AG04450 (cell line): ENCODE data around the gene SOCS2. TPM values are rescaled to one million over a fixed set of nuclear protein-coding genes. Genes with fewer than 3 reads are reported as not detected.
A peak's percentile ranks its signal among the peaks of the same experiment; 100 is the strongest.

ENCODE experiments used
- CTCF ChIA-PET: fragments of 300-600, 350-600 bp; formaldehyde crosslinking; extraction: SDS; loops from one replicate; lab custom pipeline; 2022; ENCODE audit warnings: antibody characterized with exemption, inconsistent platforms; lab: Charles Lee
- POLR2A ChIA-PET: fragments of 350-600 bp; formaldehyde crosslinking; extraction: SDS; loops from one replicate; lab custom pipeline; 2021; ENCODE audit warnings: antibody characterized with exemption, inconsistent platforms; lab: Yijun Ruan, JAX
- DNase-seq: peaks from one replicate; pipeline ENCODE4 v3.0.0-alpha.2; 2011; ENCODE audit warnings: low read depth, low spot score
- H3K27ac ChIP-seq: one replicate; pipeline ENCODE4 v1.5.1; 2012; ENCODE audit warnings: low read depth, low read length, control low read depth
- H3K27me3 ChIP-seq: one replicate; pipeline ENCODE4 v1.6.0; 2012; ENCODE audit warnings: low read length; ENCODE audit not compliant: control insufficient read depth, insufficient read depth
- H3K4me3 ChIP-seq: 2 replicates; pipeline ENCODE4 v1.5.1; 2011; ENCODE audit warnings: mild to moderate bottlenecking, low read depth, low read length, control low read depth
- H3K9me3 ChIP-seq: 2 replicates; pipeline ENCODE4 v1.5.1; 2012; ENCODE audit warnings: low read length; ENCODE audit not compliant: control insufficient read depth, insufficient read depth
- polyA plus RNA-seq: library from polyadenylated mRNA; depleted of rRNA; stranded (reverse); fragments of >200 nt; gene quantifications from 2 replicates; pipeline ENCODE4 v1.2.3, GENCODE V29; 2011
- TF ChIP-seq, protein P1 (sequence below): IDR thresholded peaks from 2 replicates; pipeline ENCODE4 v1.5.1; 2011; ENCODE audit warnings: low read depth, low read length, control low read depth, inconsistent platforms

The SOCS2 gene
- polyA plus RNA-seq, 1 experiment = 17.6 TPM

DNA sequence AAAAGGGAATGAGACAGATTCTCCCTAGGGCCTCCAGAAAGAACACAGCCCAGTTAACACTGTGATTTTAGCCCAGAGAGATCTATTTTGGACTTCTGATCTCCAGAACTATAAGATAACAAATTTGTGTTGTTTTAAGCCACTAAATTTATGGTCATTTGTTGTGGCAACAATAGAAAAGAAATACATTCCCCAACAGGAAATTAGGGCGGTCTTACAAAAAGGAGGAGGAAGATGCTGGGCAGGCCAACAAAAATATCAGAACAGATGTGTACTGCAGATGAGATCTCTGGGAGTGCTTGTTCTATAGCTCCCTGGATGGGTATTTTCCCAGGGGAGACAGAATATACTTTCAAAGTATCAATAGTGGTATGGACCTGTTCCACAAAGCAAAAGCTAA lies 32.0 kb upstream of the SOCS2 start:
- Histone ChIP-seq H3K4me3 (no peak overlapping the region), H3K27ac (no peak overlapping the region), H3K9me3 (no peaks in the 10 kb centered on the region), H3K27me3 (no peaks in the 10 kb centered on the region)
- TF ChIP-seq, protein P1, sequence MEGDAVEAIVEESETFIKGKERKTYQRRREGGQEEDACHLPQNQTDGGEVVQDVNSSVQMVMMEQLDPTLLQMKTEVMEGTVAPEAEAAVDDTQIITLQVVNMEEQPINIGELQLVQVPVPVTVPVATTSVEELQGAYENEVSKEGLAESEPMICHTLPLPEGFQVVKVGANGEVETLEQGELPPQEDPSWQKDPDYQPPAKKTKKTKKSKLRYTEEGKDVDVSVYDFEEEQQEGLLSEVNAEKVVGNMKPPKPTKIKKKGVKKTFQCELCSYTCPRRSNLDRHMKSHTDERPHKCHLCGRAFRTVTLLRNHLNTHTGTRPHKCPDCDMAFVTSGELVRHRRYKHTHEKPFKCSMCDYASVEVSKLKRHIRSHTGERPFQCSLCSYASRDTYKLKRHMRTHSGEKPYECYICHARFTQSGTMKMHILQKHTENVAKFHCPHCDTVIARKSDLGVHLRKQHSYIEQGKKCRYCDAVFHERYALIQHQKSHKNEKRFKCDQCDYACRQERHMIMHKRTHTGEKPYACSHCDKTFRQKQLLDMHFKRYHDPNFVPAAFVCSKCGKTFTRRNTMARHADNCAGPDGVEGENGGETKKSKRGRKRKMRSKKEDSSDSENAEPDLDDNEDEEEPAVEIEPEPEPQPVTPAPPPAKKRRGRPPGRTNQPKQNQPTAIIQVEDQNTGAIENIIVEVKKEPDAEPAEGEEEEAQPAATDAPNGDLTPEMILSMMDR = no peak
- ChIA-PET POLR2A (no interaction called here), CTCF (interaction anchor here (0.6 to 1.4 kb wide), 3 partner anchors 37 to 561 kb away, joined by 3 to 5 read pairs (median 4); no protein-coding TSS in a partner anchor)
- no peak for DNase-seq

- ChIA-PET CTCF (interaction anchor here (0.8 to 1.5 kb wide), 3 partner anchors 23 to 561 kb away, joined by 3 to 5 read pairs (median 5); no protein-coding TSS in a partner anchor), POLR2A (no interaction called here)
- peak overlapping the region; percentile 3 for H3K27ac ChIP-seq
- H3K4me3 ChIP-seq = no peak overlapping the region
- DNase-seq = no peak
- H3K27me3 ChIP-seq = no peaks in the 10 kb centered on the region
- H3K9me3 ChIP-seq = no peaks in the 10 kb centered on the region
- TF ChIP-seq, protein P1 = no peak
Observed at GRCh38 chr12:93541578-93542225, 30.8 kb upstream of the SOCS2 start.

DNA sequence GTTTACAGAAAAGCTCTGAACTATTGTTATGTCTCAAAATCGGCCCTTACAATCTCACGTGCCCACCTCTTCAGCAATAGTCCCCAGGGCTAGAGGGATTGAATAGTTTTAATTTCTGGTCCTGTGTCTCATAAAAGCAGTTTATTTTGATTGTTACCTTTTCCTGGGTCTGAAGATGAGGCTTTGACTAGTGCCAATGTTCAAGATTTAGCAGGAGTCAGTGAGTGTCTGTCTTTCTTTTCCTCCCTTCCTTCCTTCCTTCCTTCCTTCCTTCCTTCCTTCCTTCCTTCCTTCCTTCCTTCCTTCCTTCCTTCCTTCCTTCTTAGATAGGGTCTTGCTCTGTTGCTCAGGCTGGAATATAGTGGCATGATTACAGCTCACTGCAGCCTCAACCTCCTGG lies 24.7 kb upstream of the SOCS2 start:
- DNase-seq = no peak
- Histone ChIP-seq H3K27me3 (no peaks in the 10 kb centered on the region), H3K4me3 (no peak overlapping the region), H3K27ac (no peak overlapping the region), H3K9me3 (no peaks in the 10 kb centered on the region)
- TF ChIP-seq, protein P1 = no peak
- POLR2A ChIA-PET = no interaction called here
- CTCF ChIA-PET = interaction anchor here (1.7 kb wide), 1 partner anchor 22 kb away, joined by 3 read pairs; no protein-coding TSS in a partner anchor

DNA sequence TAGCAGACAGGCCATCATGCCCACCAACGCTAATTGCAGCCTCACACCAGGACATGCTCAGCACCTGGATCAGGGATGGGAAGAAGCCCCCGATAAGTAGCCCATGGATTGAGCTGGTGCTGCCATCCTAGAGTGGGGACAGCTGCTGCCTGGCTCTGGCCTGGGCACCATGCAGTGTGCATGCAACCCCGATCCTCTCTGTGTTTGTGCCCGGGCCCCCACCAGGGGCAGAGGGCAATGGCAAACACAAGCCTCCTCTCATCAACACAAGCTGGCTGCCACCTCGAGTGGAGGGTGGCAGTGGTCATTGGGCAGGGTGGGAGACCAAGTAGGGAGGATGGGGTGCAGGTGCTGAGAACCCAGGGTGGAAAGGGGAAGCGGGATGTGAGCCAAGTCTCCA lies 23.3 kb upstream of the SOCS2 start:
- no peaks in the 10 kb centered on the region for H3K27me3 ChIP-seq
- no peak overlapping the region for H3K27ac ChIP-seq
- DNase-seq = no peak
- TF ChIP-seq, protein P1 = no peak
- no peaks in the 10 kb centered on the region for H3K9me3 ChIP-seq
- H3K4me3 ChIP-seq = no peak overlapping the region
- CTCF ChIA-PET = interaction anchor here (0.9 kb wide), 1 partner anchor 553 kb away, joined by 3 read pairs; no protein-coding TSS in a partner anchor
- POLR2A ChIA-PET = interaction anchor here (0.5 kb wide), 1 partner anchor 8 kb away, joined by 3 read pairs; no protein-coding TSS in a partner anchor
